Neuron (in vitro differentiated cells): ENCODE data around the gene RASGRP3.

ENCODE experiments used
- H2AFZ ChIP-seq: one replicate; pipeline ENCODE4 v1.6.1; 2013; ENCODE audit warnings: low read depth, mild to moderate bottlenecking, inconsistent platforms, low read length, moderate library complexity
- H3K27me3 ChIP-seq: one replicate; pipeline ENCODE4 v1.6.1; 2013; ENCODE audit warnings: low read length; ENCODE audit not compliant: insufficient read depth
- H3K36me3 ChIP-seq: one replicate; pipeline ENCODE4 v1.6.1; 2013; ENCODE audit warnings: low read length; ENCODE audit not compliant: insufficient read depth
- H3K4me1 ChIP-seq: one replicate; pipeline ENCODE4 v1.6.1; 2013; ENCODE audit warnings: low read length; ENCODE audit not compliant: insufficient read depth
- H3K4me3 ChIP-seq: 2 replicates; pipeline ENCODE4 v1.5.1; 2013; ENCODE audit warnings: mild to moderate bottlenecking, low read length, moderate library complexity
- H3K9me3 ChIP-seq: one replicate; pipeline ENCODE4 v1.6.1; 2013; ENCODE audit warnings: low read length

The RASGRP3 gene

DNA sequence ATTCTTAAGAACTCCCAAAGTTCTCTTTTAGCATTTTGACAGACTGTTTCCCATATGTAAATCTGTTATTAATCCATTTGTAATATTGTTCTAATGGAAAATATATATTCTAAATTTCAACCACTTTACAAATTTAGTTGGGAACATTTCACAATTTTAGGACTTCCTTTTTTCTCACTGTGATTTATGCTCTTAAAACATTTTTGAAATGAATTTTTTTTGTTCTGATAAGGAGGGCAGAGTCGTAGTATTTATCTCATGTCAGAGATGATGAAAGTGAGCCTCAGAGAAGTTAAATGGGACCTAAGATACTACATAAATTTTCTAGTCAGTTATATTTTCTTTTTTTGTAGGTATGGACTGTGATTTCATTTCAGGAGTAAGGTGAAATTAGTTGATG, 26.6 kb downstream of the RASGRP3 start:
- H3K4me3 ChIP-seq = no peak overlapping the region
- no peaks in the 10 kb centered on the region for H3K9me3 ChIP-seq
- H3K36me3 ChIP-seq = no peaks in the 10 kb centered on the region
- H3K4me1 ChIP-seq = no peaks in the 10 kb centered on the region
- H2AFZ ChIP-seq = no peak overlapping the region
- H3K27me3 ChIP-seq = no peaks in the 10 kb centered on the region

DNA sequence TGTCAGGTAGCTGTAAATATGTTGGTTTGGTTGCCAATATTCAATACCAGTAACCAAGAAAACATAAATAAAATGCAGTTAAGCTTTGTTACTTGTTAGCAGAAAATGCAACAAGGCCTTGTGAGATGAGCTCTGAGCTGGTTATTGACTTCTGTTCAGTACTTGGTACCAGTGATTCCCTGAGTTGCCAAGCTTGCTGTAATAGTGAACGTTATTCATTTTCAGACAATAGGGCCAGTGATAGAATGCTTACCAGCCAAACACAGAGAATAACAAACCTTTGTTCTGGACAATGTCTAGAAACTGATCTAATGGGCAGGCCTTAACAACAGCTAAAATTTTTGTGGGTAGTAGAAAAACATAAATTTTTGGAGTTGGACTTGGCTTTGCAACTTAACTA, 29.5 kb downstream of the RASGRP3 start:
- Histone ChIP-seq H3K4me3 (no peak overlapping the region), H3K4me1 (peaks cover 7% of the 10 kb centered on the region), H2AFZ (no peak overlapping the region), H3K36me3 (no peaks in the 10 kb centered on the region), H3K27me3 (no peaks in the 10 kb centered on the region), H3K9me3 (no peaks in the 10 kb centered on the region)

DNA sequence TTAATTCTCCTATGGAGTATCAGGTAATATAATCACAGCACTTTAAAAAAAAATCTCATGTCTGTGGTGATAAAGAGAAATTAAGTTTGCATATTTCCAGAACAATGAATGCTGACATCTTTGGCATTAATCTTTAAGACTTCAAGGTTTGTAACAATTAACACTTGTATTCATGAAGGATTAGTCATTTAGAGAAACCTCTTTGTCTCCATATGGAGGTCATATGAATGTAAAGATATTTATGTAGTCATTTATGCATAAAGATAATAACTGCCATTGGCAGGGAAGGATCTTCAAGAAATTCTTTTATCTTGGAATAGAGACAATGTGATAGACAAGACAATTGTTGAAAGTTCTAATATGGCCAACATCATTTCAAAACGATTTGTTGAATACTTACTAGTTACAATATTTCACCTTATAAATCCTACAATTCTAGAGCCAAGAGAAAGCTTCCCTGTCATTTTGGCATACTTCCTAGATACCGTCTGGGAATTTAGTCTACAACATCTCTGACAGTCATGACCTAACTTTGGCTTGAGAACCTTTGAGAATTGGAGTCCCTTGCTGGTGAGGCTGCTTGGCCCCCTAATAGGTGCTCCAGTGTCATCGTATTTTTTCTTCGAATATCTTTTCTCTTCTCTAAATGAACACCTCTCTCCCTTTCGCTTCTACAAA, 33.6 kb downstream of the RASGRP3 start:
- Histone ChIP-seq H2AFZ (no peak overlapping the region), H3K4me3 (no peak overlapping the region), H3K9me3 (no peaks in the 10 kb centered on the region), H3K36me3 (no peaks in the 10 kb centered on the region), H3K4me1 (peaks cover 10% of the 10 kb centered on the region), H3K27me3 (no peaks in the 10 kb centered on the region)

DNA sequence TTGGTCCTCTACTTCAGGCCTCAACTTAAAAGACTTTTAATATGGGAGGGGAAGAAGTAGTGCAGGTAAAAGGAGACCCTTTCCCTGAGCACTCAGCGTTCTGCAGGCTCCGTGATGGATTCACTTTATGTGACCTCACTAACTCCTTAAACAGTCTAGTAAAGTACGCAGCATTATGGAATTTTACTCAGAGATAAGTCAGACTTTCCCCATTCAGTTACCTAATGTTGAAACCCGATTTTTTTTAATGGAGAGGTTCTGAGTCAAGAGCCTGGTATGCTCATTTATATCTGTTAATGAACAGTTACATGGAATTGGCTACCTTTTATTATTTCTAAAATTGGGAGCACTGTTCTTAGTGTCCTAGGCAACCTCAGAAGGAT, 34.1 kb downstream of the RASGRP3 start:
- no peak overlapping the region for H3K4me3 ChIP-seq
- no peaks in the 10 kb centered on the region for H3K27me3 ChIP-seq
- H2AFZ ChIP-seq = no peak overlapping the region
- peaks cover 10% of the 10 kb centered on the region for H3K4me1 ChIP-seq
- H3K36me3 ChIP-seq = no peaks in the 10 kb centered on the region
- H3K9me3 ChIP-seq = no peaks in the 10 kb centered on the region

DNA sequence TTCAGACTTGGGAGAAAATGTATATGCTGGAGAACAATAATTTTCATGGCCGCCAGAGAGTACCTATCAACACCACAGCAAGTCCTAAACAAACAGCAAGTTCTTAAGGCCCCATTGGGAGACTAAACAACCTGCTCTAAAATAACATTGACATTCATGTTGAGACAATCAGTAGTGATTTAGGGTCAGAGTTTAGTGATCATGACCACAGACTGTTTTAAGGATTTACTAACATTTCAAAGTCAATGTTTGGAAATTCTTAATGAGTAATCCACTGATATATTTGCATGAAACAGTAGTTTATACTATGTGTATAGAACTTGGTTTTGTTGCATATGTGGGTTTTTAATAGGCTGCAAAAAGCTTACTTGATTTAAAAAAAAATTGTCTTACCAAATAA, 34.7 kb downstream of the RASGRP3 start:
- Histone ChIP-seq H3K9me3 (no peaks in the 10 kb centered on the region), H3K36me3 (no peaks in the 10 kb centered on the region), H3K4me3 (no peak overlapping the region), H3K27me3 (no peaks in the 10 kb centered on the region), H3K4me1 (peaks cover 10% of the 10 kb centered on the region), H2AFZ (no peak overlapping the region)

DNA sequence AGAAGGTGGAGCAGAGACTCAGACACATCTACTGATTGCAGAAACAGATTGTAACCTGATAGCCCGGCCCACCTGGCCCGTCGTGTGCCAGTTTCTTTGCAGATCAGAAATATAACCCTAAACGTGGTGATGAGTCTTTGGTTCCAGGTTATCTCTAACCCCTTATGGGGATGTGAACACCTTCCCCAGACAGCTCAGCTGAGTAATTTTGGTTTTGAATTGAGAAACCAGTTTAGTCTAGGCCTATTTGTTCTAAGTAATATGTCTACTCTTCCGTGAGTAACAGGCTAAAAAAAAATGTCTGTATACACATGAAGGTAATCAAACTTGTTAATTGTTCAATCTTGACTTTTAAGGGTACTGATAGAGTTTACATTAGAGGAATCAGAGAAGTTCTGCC, 35.7 kb downstream of the RASGRP3 start:
- no peaks in the 10 kb centered on the region for H3K36me3 ChIP-seq
- H3K4me3 ChIP-seq = no peak overlapping the region
- H3K4me1 ChIP-seq = peaks cover 10% of the 10 kb centered on the region
- no peaks in the 10 kb centered on the region for H3K9me3 ChIP-seq
- H3K27me3 ChIP-seq = no peaks in the 10 kb centered on the region
- no peak overlapping the region for H2AFZ ChIP-seq

DNA sequence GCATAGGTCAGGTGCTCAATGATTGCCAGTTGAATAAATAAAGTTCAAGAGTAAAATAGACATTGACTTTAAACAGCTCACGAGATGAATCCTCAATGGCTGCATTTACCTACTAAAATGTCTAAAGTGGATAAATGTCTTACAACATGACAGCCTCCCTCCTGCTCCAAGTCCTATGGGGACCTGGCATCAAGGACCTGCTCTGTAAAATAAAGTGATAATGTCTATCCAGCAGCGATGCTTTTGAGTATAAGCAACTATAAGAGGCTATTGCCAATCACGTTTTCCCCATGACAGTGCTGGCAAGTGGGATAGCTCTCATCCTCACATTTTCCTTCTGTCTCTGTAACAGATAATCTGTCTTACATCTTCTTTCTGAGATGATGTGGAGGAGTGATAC, 37.0 kb downstream of the RASGRP3 start:
- Histone ChIP-seq H3K27me3 (no peaks in the 10 kb centered on the region), H3K36me3 (no peaks in the 10 kb centered on the region), H3K9me3 (no peaks in the 10 kb centered on the region), H3K4me1 (peaks cover 10% of the 10 kb centered on the region), H2AFZ (no peak overlapping the region), H3K4me3 (no peak overlapping the region)

DNA sequence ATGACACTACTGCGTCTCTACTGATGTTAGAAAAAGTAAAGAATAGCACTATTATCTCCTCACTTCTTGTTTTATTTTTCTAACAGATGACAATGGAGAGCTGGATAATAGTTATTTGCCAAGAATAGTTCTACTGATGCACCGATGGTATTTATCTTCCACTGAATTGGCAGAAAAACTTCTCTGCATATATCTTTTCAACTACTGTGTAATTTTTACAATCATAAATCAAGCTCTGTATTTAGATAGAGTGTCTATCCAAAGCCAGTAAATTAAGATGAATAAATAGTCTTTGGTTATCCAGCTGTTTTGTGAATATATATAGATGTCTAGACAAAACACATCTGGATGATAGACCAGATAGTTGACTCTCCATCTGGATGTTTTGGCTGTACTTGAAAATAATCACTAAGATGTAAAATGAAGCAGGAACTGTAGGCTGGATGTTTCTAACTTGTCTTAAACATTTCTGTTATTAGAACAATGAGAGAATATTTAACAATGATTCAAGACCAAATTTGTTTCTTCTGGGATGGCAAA, 40.1 kb downstream of the RASGRP3 start:
- H3K4me3 ChIP-seq = no peak overlapping the region
- H3K9me3 ChIP-seq = no peaks in the 10 kb centered on the region
- H3K27me3 ChIP-seq = no peaks in the 10 kb centered on the region
- H3K4me1 ChIP-seq = no peaks in the 10 kb centered on the region
- H2AFZ ChIP-seq = no peak overlapping the region
- no peaks in the 10 kb centered on the region for H3K36me3 ChIP-seq

DNA sequence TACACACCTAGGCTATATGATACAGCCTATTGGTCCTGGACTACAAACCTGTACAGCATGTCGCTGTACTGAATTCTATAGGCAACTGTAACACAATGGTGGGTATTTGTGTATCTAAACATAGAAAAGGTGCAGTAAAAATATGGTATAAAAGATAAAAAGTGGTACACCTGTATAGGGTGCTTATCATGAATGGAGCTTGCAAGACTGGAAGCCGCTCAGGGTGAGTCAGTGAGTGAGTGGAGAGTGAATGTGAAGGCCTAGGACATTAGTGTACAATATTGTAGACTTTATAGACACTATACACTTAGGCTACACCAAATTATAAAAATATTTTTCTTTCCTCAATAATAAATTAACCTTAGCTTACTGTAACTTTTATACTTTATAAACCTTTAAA, 41.8 kb downstream of the RASGRP3 start:
- Histone ChIP-seq H3K36me3 (no peaks in the 10 kb centered on the region), H3K4me3 (no peak overlapping the region), H3K27me3 (no peaks in the 10 kb centered on the region), H2AFZ (no peak overlapping the region), H3K4me1 (peaks cover 6% of the 10 kb centered on the region), H3K9me3 (no peaks in the 10 kb centered on the region)

DNA sequence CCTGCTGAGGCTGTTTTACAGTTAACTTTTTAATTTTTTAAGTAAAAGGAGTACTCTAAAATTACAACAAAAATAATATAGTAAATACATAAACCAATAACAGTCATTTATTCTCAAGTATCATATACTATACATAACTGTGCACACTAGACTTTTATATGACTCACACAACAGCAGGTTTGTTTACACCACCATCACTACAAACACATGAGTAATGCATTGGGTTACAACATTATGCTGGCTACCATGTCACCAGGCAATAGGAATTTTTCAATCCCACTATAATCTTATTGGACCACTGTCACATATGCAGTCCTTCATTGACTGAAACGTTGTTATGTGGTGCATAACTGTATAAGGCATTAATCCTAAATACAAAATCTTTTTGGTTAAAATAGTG, 42.5 kb downstream of the RASGRP3 start:
- peaks cover 6% of the 10 kb centered on the region for H3K4me1 ChIP-seq
- H2AFZ ChIP-seq = no peak overlapping the region

DNA sequence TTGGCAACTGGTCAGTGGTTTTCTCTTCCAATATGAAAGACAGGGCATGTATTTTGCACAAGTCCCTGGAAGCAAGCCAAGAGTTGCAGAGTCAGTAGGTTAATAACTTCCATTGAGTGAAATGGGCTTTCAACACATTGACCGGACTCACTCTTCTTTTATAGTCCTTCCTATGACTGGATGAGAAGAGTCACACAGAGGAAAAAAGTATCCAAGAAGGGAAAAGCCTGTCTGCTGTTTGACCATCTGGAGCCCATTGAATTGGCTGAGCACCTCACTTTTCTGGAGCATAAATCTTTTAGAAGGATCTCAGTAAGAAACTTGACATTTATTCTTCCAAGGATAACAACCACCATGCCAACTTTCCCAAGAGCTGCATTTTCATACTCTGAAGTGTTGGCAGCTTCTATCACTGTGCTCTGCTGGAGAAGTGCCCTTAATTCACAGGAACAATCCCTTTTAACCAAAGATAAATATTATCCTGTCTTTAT, 45.4 kb downstream of the RASGRP3 start:
- no peaks in the 10 kb centered on the region for H3K9me3 ChIP-seq
- H3K27me3 ChIP-seq = no peaks in the 10 kb centered on the region
- H3K36me3 ChIP-seq = no peaks in the 10 kb centered on the region
- H2AFZ ChIP-seq = peak overlapping the region; percentile 32
- H3K4me1 ChIP-seq = peaks cover 6% of the 10 kb centered on the region
- no peak overlapping the region for H3K4me3 ChIP-seq

More for the DNA sequence above, 42.5 kb downstream of the RASGRP3 start:
- Histone ChIP-seq H3K36me3 (no peaks in the 10 kb centered on the region), H3K4me3 (no peak overlapping the region), H3K27me3 (no peaks in the 10 kb centered on the region), H3K9me3 (no peaks in the 10 kb centered on the region)

DNA sequence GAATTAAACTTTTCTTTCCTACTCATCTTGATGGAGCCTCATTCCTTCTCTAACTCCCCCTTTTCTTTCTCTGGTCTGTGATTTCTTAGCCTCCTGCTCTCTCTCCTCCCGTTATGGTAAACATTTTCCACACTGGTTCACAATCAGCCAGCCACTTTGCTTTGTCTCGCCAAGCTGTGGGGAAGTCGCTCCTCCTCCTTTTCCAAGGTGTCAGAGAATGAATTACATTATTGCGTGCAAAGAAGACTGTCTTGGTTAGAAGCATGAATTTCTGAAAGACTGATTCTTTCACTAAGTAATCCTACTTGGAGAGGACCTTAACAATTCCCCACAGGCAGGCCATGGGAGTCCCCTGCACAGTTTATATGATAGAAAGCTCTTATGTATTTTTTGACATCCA, 46.1 kb downstream of the RASGRP3 start:
- no peak overlapping the region for H3K4me3 ChIP-seq
- peak overlapping the region; percentile 32 for H2AFZ ChIP-seq
- H3K4me1 ChIP-seq = peaks cover 6% of the 10 kb centered on the region
- H3K36me3 ChIP-seq = no peaks in the 10 kb centered on the region
- no peaks in the 10 kb centered on the region for H3K27me3 ChIP-seq
- H3K9me3 ChIP-seq = no peaks in the 10 kb centered on the region

DNA sequence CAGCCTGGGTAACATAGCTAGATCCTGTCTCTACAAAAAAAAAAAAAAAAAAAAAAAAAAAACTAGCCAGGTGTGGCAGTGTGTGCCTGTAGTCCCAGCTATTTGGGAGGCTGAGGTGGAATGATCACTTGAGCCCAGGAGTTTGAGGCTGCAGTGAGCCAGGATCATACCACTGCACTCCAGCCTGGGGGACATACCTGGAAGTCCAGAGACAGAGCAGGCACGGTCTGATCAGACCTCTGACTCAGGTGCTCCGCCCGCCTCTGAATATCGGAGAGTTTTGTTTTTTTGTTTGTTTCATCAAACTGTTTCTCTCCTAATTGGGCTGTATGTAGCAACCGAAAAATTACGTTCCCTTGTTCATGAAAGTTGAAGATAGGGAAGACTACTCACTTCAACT, 49.2 kb downstream of the RASGRP3 start:
- Histone ChIP-seq H3K4me1 (peaks cover 6% of the 10 kb centered on the region), H2AFZ (no peak overlapping the region), H3K27me3 (no peaks in the 10 kb centered on the region), H3K4me3 (no peak overlapping the region), H3K36me3 (no peaks in the 10 kb centered on the region), H3K9me3 (no peaks in the 10 kb centered on the region)

DNA sequence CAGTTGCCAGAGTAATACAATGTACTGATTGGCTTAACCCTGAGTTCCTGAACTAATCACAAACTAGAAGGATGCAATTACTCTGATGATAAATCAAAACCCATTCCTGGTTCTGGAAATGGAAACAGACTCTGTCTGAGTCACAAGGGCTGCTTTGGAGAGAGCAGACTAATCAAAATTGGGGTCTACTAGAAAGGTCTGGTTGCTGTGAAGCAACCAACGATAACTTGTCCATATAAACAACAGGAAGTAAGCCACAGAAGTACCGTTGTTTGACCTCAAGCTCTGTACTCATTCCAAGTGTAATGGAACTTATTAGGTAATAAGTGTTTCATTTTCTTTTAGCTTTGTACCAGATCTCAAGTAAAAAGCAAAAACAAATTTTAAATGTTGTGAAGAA, 49.7 kb downstream of the RASGRP3 start:
- Histone ChIP-seq H3K36me3 (no peaks in the 10 kb centered on the region), H3K9me3 (no peaks in the 10 kb centered on the region), H2AFZ (no peak overlapping the region), H3K4me1 (peaks cover 6% of the 10 kb centered on the region), H3K4me3 (no peak overlapping the region), H3K27me3 (no peaks in the 10 kb centered on the region)
